ENCODE measurements around the gene USPL1.

The USPL1 gene

GRCh38 chr13:30664689-30665275 is 47.1 kb downstream of the USPL1 start:
- DNase-seq: peak; percentile 35 to 64 (median 56)

- no peak for DNase-seq
Observed at GRCh38 chr13:30665638-30666037, 47.9 kb downstream of the USPL1 start.

- no peak for DNase-seq
Observed at GRCh38 chr13:30666113-30666512, 48.4 kb downstream of the USPL1 start.

- no peak for DNase-seq
Observed at GRCh38 chr13:30667014-30667413, 49.3 kb downstream of the USPL1 start.

- DNase-seq: no peak
Observed at GRCh38 chr13:30668312-30668711, 50.6 kb downstream of the USPL1 start.

- no peak for DNase-seq
Observed at GRCh38 chr13:30671271-30671815, 53.6 kb downstream of the USPL1 start.

GRCh38 chr13:30673669-30674521 is 56.2 kb downstream of the USPL1 start:
- peak; percentile 96 to 97 (median 96) for DNase-seq

GRCh38 chr13:30675717-30676116 is 58.0 kb downstream of the USPL1 start:
- peak in 1 of 3 donors; percentile 32 for DNase-seq

- peak in 2 of 3 donors; percentile 31 to 47 for DNase-seq
Observed at GRCh38 chr13:30676672-30677071, 59.0 kb downstream of the USPL1 start.

GRCh38 chr13:30679483-30680330 is 62.0 kb downstream of the USPL1 start:
- peak; percentile 47 to 56 (median 52) for DNase-seq

- peak; percentile 66 to 83 (median 83) for DNase-seq
Observed at GRCh38 chr13:30681843-30682242, 64.1 kb downstream of the USPL1 start.

GRCh38 chr13:30685320-30685859 is 67.7 kb downstream of the USPL1 start:
- no peak for DNase-seq

- no peak for DNase-seq
Observed at GRCh38 chr13:30685987-30686386, 68.3 kb downstream of the USPL1 start.

GRCh38 chr13:30687601-30688000 is 69.9 kb downstream of the USPL1 start:
- peak in 2 of 3 donors; percentile 40 to 43 for DNase-seq

GRCh38 chr13:30689752-30690151 is 72.0 kb downstream of the USPL1 start:
- DNase-seq: no peak

- peak; percentile 82 to 85 (median 82) for DNase-seq
Observed at GRCh38 chr13:30690282-30691188, 72.8 kb downstream of the USPL1 start.

- no peak for DNase-seq
Observed at GRCh38 chr13:30692113-30692512, 74.4 kb downstream of the USPL1 start.

- peak; percentile 75 to 80 (median 79) for DNase-seq
Observed at GRCh38 chr13:30696278-30697176, 78.8 kb downstream of the USPL1 start.

- DNase-seq: peak; percentile 47 to 57 (median 53)
Observed at GRCh38 chr13:30697177-30697953, 79.6 kb downstream of the USPL1 start.

- DNase-seq: no peak
Observed at GRCh38 chr13:30697996-30698401, 80.3 kb downstream of the USPL1 start.

Data from suppressor macrophage treated with lipopolysaccharide for 1 hour (primary cell).